ENCODE data around the gene USP3. TPM values are rescaled to one million over a fixed set of nuclear protein-coding genes. Genes with fewer than 3 reads are reported as not detected.
A peak's percentile ranks its signal among the peaks of the same experiment; 100 is the strongest.

The USP3 gene
- total and polyA plus RNA-seq, 9 donors = 15.0 to 34.5 (median 22.0) TPM

DNA sequence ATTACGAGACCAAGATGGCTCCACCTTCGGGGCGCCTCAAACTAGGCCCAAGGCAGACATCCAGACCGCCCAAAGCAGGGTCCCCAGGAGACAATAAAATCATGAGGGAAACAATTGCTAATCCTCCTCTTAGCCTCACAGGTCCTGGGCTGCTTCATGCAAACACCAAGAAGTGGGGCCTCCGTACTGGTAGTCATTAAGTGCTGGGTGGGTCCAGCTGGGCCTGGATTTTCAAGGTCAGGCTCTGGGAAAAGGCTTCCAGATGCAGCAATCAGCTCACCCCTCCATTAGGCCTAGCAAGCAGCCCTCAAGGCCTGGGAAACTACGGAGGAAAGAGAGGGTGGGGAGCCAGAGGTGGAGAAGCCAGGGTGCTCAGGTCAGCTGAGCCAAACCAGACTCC is 93.4 kb downstream of the USP3 start:
- peaks cover 69% of the 10 kb centered on the region for H3K4me1 ChIP-seq (ENCODE audit: control insufficient read depth, insufficient read depth, low read length)
- DNase-seq = peak; percentile 41
- WGBS (ENCODE audit: insufficient coverage) = 50% methylated on average over 2 of the region's 6 CpGs
- H3K36me3 ChIP-seq (ENCODE audit: control insufficient read depth, insufficient read depth, low read length) = peaks cover 12% of the 10 kb centered on the region
- peak overlapping the region; percentile 92 for H3K27ac ChIP-seq (ENCODE audit: low read length)
- peak overlapping the region; percentile 55 for H3K4me3 ChIP-seq (ENCODE audit: low read length)
- no peaks in the 10 kb centered on the region for H3K27me3 ChIP-seq (ENCODE audit: control insufficient read depth, insufficient read depth, low read length)
- no peaks in the 10 kb centered on the region for H3K9me3 ChIP-seq (replicated peaks; ENCODE audit: control insufficient read depth, low read depth, low read length)

- Histone ChIP-seq H3K4me1 (ENCODE audit: control insufficient read depth, insufficient read depth, low read length) (peaks cover 67% of the 10 kb centered on the region), H3K27ac (ENCODE audit: low read length) (peak overlapping the region; percentile 92), H3K9me3 (replicated peaks; ENCODE audit: control insufficient read depth, low read depth, low read length) (no peaks in the 10 kb centered on the region), H3K36me3 (ENCODE audit: control insufficient read depth, insufficient read depth, low read length) (peaks cover 6% of the 10 kb centered on the region), H3K4me3 (ENCODE audit: low read length) (peak overlapping the region; percentile 55), H3K27me3 (ENCODE audit: control insufficient read depth, insufficient read depth, low read length) (no peaks in the 10 kb centered on the region)
- WGBS (ENCODE audit: insufficient coverage) = 78% methylated on average over 6 of the region's 12 CpGs
- DNase-seq = peak; percentile 76
Observed at GRCh38 chr15:63598473-63599400, 94.3 kb downstream of the USP3 start.

GRCh38 chr15:63599401-63600000 is 95.1 kb downstream of the USP3 start:
- peaks cover 4% of the 10 kb centered on the region for H3K36me3 ChIP-seq (ENCODE audit: control insufficient read depth, insufficient read depth, low read length)
- peak; percentile 48 for DNase-seq
- no peaks in the 10 kb centered on the region for H3K27me3 ChIP-seq (ENCODE audit: control insufficient read depth, insufficient read depth, low read length)
- 56% methylated on average over 10 of the region's 19 CpGs for WGBS (ENCODE audit: insufficient coverage)
- H3K4me1 ChIP-seq (ENCODE audit: control insufficient read depth, insufficient read depth, low read length) = peaks cover 62% of the 10 kb centered on the region
- peak overlapping the region; percentile 55 for H3K4me3 ChIP-seq (ENCODE audit: low read length)
- peak overlapping the region; percentile 92 for H3K27ac ChIP-seq (ENCODE audit: low read length)
- H3K9me3 ChIP-seq (replicated peaks; ENCODE audit: control insufficient read depth, low read depth, low read length) = no peaks in the 10 kb centered on the region

- Histone ChIP-seq H3K36me3 (ENCODE audit: control insufficient read depth, insufficient read depth, low read length) (peaks cover 4% of the 10 kb centered on the region), H3K4me3 (ENCODE audit: low read length) (peak overlapping the region; percentile 55), H3K4me1 (ENCODE audit: control insufficient read depth, insufficient read depth, low read length) (peaks cover 57% of the 10 kb centered on the region), H3K9me3 (replicated peaks; ENCODE audit: control insufficient read depth, low read depth, low read length) (no peaks in the 10 kb centered on the region), H3K27ac (ENCODE audit: low read length) (peak overlapping the region; percentile 92), H3K27me3 (ENCODE audit: control insufficient read depth, insufficient read depth, low read length) (no peaks in the 10 kb centered on the region)
- 10% methylated on average over 22 of the region's 26 CpGs for WGBS (ENCODE audit: insufficient coverage)
- peak; percentile 65 for DNase-seq
Observed at GRCh38 chr15:63600001-63600615, 95.7 kb downstream of the USP3 start.

GRCh38 chr15:63600616-63601025 is 96.2 kb downstream of the USP3 start:
- Histone ChIP-seq H3K36me3 (ENCODE audit: control insufficient read depth, insufficient read depth, low read length) (peaks cover 4% of the 10 kb centered on the region), H3K4me1 (ENCODE audit: control insufficient read depth, insufficient read depth, low read length) (peaks cover 52% of the 10 kb centered on the region), H3K27ac (ENCODE audit: low read length) (peak overlapping the region; percentile 92), H3K4me3 (ENCODE audit: low read length) (peak overlapping the region; percentile 64), H3K27me3 (ENCODE audit: control insufficient read depth, insufficient read depth, low read length) (no peaks in the 10 kb centered on the region), H3K9me3 (replicated peaks; ENCODE audit: control insufficient read depth, low read depth, low read length) (no peaks in the 10 kb centered on the region)
- peak; percentile 97 for DNase-seq
- under 1% methylated on average over 60 of the region's 60 CpGs for WGBS (ENCODE audit: insufficient coverage)

GRCh38 chr15:63601026-63601703 is 96.8 kb downstream of the USP3 start:
- peak; percentile 41 for DNase-seq
- no peaks in the 10 kb centered on the region for H3K27me3 ChIP-seq (ENCODE audit: control insufficient read depth, insufficient read depth, low read length)
- H3K4me1 ChIP-seq (ENCODE audit: control insufficient read depth, insufficient read depth, low read length) = peaks cover 46% of the 10 kb centered on the region
- under 1% methylated on average over 46 of the region's 63 CpGs for WGBS (ENCODE audit: insufficient coverage)
- H3K9me3 ChIP-seq (replicated peaks; ENCODE audit: control insufficient read depth, low read depth, low read length) = no peaks in the 10 kb centered on the region
- peak overlapping the region; percentile 64 for H3K4me3 ChIP-seq (ENCODE audit: low read length)
- peaks cover 6% of the 10 kb centered on the region for H3K36me3 ChIP-seq (ENCODE audit: control insufficient read depth, insufficient read depth, low read length)
- peak overlapping the region; percentile 85 for H3K27ac ChIP-seq (ENCODE audit: low read length)

DNA sequence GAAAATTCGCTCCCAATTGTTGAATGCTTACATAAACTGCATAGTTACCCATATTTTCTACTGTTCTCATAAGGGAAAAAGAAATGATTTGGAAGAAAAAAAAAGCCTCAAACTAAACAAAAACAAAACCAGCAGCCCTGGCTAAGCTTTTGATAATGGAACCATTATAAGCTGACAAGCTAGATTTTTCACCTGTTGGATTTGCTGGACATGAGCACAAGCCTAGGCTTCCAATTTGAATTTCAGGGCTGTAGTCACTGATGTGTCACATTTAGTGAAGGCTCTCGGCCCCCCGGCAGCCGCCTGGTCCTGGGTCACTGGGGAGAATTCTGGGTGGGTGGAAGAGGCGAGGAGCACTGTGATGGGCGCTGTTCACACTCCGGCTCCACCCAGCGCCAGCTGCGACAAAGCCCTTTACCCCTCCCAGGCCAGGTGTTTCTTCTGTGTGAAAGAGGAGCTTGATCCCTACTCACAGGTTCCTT is 97.4 kb downstream of the USP3 start:
- no peaks in the 10 kb centered on the region for H3K27me3 ChIP-seq (ENCODE audit: control insufficient read depth, insufficient read depth, low read length)
- peak overlapping the region; percentile 3 for H3K27ac ChIP-seq (ENCODE audit: low read length)
- whole genome bisulfite sequencing (ENCODE audit: insufficient coverage) = no CpG with 5 or more reads among the region's 9 CpGs
- H3K4me1 ChIP-seq (ENCODE audit: control insufficient read depth, insufficient read depth, low read length) = peaks cover 42% of the 10 kb centered on the region
- DNase-seq = peak; percentile 35
- H3K9me3 ChIP-seq (replicated peaks; ENCODE audit: control insufficient read depth, low read depth, low read length) = no peaks in the 10 kb centered on the region
- H3K36me3 ChIP-seq (ENCODE audit: control insufficient read depth, insufficient read depth, low read length) = peaks cover 12% of the 10 kb centered on the region
- H3K4me3 ChIP-seq (ENCODE audit: low read length) = peak overlapping the region; percentile 64

GRCh38 chr15:63602595-63602994 is 98.2 kb downstream of the USP3 start:
- 71% methylated on average over 2 of the region's 3 CpGs for WGBS (ENCODE audit: insufficient coverage)
- H3K9me3 ChIP-seq (replicated peaks; ENCODE audit: control insufficient read depth, low read depth, low read length) = no peaks in the 10 kb centered on the region
- DNase-seq = no peak
- H3K36me3 ChIP-seq (ENCODE audit: control insufficient read depth, insufficient read depth, low read length) = peaks cover 18% of the 10 kb centered on the region
- H3K27me3 ChIP-seq (ENCODE audit: control insufficient read depth, insufficient read depth, low read length) = no peaks in the 10 kb centered on the region
- no peak overlapping the region for H3K4me3 ChIP-seq (ENCODE audit: low read length)
- peaks cover 34% of the 10 kb centered on the region for H3K4me1 ChIP-seq (ENCODE audit: control insufficient read depth, insufficient read depth, low read length)
- no peak overlapping the region for H3K27ac ChIP-seq (ENCODE audit: low read length)

- WGBS (ENCODE audit: insufficient coverage) = 82% methylated on average over 2 of the region's 4 CpGs
- Histone ChIP-seq H3K4me1 (ENCODE audit: control insufficient read depth, insufficient read depth, low read length) (peaks cover 25% of the 10 kb centered on the region), H3K27ac (ENCODE audit: low read length) (no peak overlapping the region)
Observed at GRCh38 chr15:63603516-63603915, 99.1 kb downstream of the USP3 start.

More at GRCh38 chr15:63603516-63603915, 99.1 kb downstream of the USP3 start:
- Histone ChIP-seq H3K36me3 (ENCODE audit: control insufficient read depth, insufficient read depth, low read length) (peaks cover 26% of the 10 kb centered on the region), H3K9me3 (replicated peaks; ENCODE audit: control insufficient read depth, low read depth, low read length) (no peaks in the 10 kb centered on the region), H3K4me3 (ENCODE audit: low read length) (no peak overlapping the region), H3K27me3 (ENCODE audit: control insufficient read depth, insufficient read depth, low read length) (no peaks in the 10 kb centered on the region)
- DNase-seq = no peak

Data from muscle of leg (tissue), 11 donors.